H1 (cell line): ENCODE results near the gene TBL2. TPM values are rescaled to one million over a fixed set of nuclear protein-coding genes. Genes with fewer than 3 reads are reported as not detected.

ENCODE experiments used
- CTCF ChIA-PET: fragments of 300-600 bp; sonication (Branson Sonifier 250); formaldehyde crosslinking; loops from one replicate; lab custom pipeline; 2021; ENCODE audit not compliant: partially characterized antibody; lab: Charles Lee
- POLR2A ChIA-PET: fragments of 300-600 bp; sonication (Branson Sonifier 250); formaldehyde crosslinking; loops from one replicate; lab custom pipeline; 2021; ENCODE audit warnings: inconsistent platforms; ENCODE audit not compliant: partially characterized antibody; lab: Charles Lee
- DNase-seq, 2 experiments: peaks; one replicate each; pipeline versions ENCODE4 v3.0.0 to v3.0.0-alpha.2; 2010 to 2022; ENCODE audit warnings: low spot score in 2 of 2, low read depth in 1 of 2, mixed read lengths in 1 of 2
- FAIRE-seq: peaks from 2 replicates; lab custom pipeline; 2011; peaks lifted over from hg19 to GRCh38; lab: Jason Lieb, UNC
- H2AFZ ChIP-seq: 2 replicates; pipeline ENCODE4 v1.8.1; 2012; ENCODE audit warnings: low read length, inconsistent platforms
- H2AK5ac ChIP-seq: 2 replicates; pipeline ENCODE4 v1.6.1; 2013; ENCODE audit warnings: low read depth, low read length
- H2BK120ac ChIP-seq: replicated peaks from 2 replicates; pipeline ENCODE3; 2013; ENCODE audit warnings: low read depth, low read length, inconsistent platforms
- H2BK12ac ChIP-seq: 2 replicates; pipeline ENCODE4 v1.6.1; 2013; ENCODE audit warnings: low read depth, low read length
- H2BK15ac ChIP-seq: 2 replicates; pipeline ENCODE4 v1.6.1; 2013; ENCODE audit warnings: low read length
- H2BK20ac ChIP-seq: 2 replicates; pipeline ENCODE4 v1.6.1; 2013; ENCODE audit warnings: low read length
- H2BK5ac ChIP-seq: 2 replicates; pipeline ENCODE4 v1.6.1; 2013; ENCODE audit warnings: low read depth, low read length
- H3K14ac ChIP-seq: 2 replicates; pipeline ENCODE4 v1.6.1; 2013; ENCODE audit warnings: inconsistent platforms; ENCODE audit not compliant: insufficient read length
- H3K18ac ChIP-seq: 2 replicates; pipeline ENCODE4 v1.6.1; 2013; ENCODE audit warnings: low read length; ENCODE audit errors: extremely low read depth
- H3K23ac ChIP-seq: 2 replicates; pipeline ENCODE4 v1.6.1; 2013; ENCODE audit warnings: inconsistent platforms; ENCODE audit not compliant: insufficient read length
- H3K23me2 ChIP-seq: 2 replicates; pipeline ENCODE4 v1.6.1; 2013; ENCODE audit warnings: low read depth, low read length
- H3K27ac ChIP-seq: 2 replicates; pipeline ENCODE4 v1.6.1; 2011; ENCODE audit warnings: low read depth, low read length, inconsistent platforms
- H3K27me3 ChIP-seq, 4 experiments: replicated peaks in 1 of 4; 1 replicate in 1 of 4; 2 replicates in 3 of 4; pipeline versions ENCODE4 v1.6.1 to v1.8.1; 2011 to 2013; ENCODE audit warnings: low read length in 3 of 4, mild to moderate bottlenecking in 3 of 4, inconsistent platforms in 2 of 4, mixed read lengths in 2 of 4, moderate library complexity in 1 of 4; ENCODE audit not compliant: control insufficient read depth in 3 of 4, insufficient read depth in 3 of 4; ENCODE audit errors: extremely low read depth in 1 of 4
- H3K36me3 ChIP-seq, 4 experiments: 2 replicates each; pipeline versions ENCODE4 v1.6.1 to v1.8.1; 2011 to 2013; ENCODE audit warnings: mild to moderate bottlenecking in 4 of 4, low read length in 3 of 4, moderate library complexity in 2 of 4, control low read depth in 1 of 4, inconsistent platforms in 1 of 4; ENCODE audit not compliant: insufficient read depth in 4 of 4, control insufficient read depth in 2 of 4
- H3K4ac ChIP-seq: replicated peaks from 2 replicates; pipeline ENCODE3; 2013; ENCODE audit warnings: low read length, low read depth, mixed read lengths, inconsistent platforms; ENCODE audit not compliant: insufficient read length
- H3K4me1 ChIP-seq, 4 experiments: replicated peaks in 1 of 4; 1 replicate in 1 of 4; 2 replicates in 3 of 4; pipeline versions ENCODE4 v1.6.1 to v1.8.1; 2011 to 2013; ENCODE audit warnings: low read length in 3 of 4, inconsistent platforms in 2 of 4, mixed read lengths in 1 of 4; ENCODE audit not compliant: insufficient read depth in 4 of 4, control insufficient read depth in 3 of 4
- H3K4me2 ChIP-seq, 2 experiments: 2 replicates each; pipeline versions ENCODE4 v1.6.1 to v1.8.1; 2011 to 2013; ENCODE audit warnings: low read depth in 2 of 2, low read length in 2 of 2, control low read depth in 1 of 2, inconsistent platforms in 1 of 2, mild to moderate bottlenecking in 1 of 2; ENCODE audit not compliant: insufficient read depth in 1 of 2
- H3K4me3 ChIP-seq, 4 experiments: fragments of 200-600, 300-600 bp in 1 of 4; sonication (generic), shearing (Covaris generic), sonication (Bioruptor Twin) in 1 of 4; 2 replicates each; pipeline versions ENCODE4 v1.5.1 to v1.8.1; 2011 to 2016; ENCODE audit warnings: low read length in 4 of 4, low read depth in 3 of 4, control low read depth in 2 of 4, inconsistent platforms in 2 of 4, mild to moderate bottlenecking in 2 of 4, mixed read lengths in 1 of 4, moderate library complexity in 1 of 4; ENCODE audit not compliant: insufficient read depth in 2 of 4; ENCODE audit errors: extremely low read depth in 1 of 4
- H3K56ac ChIP-seq: replicated peaks from 2 replicates; pipeline ENCODE3; 2013; ENCODE audit warnings: low read depth, mild to moderate bottlenecking, mixed read lengths, low read length, inconsistent platforms; ENCODE audit not compliant: insufficient read length
- H3K79me1 ChIP-seq: 2 replicates; pipeline ENCODE4 v1.6.1; 2013; ENCODE audit warnings: low read depth, low read length, control low read depth
- H3K79me2 ChIP-seq, 2 experiments: 2 replicates each; pipeline versions ENCODE4 v1.6.1 to v1.8.1; 2012 to 2013; ENCODE audit warnings: low read length in 2 of 2, mild to moderate bottlenecking in 2 of 2, inconsistent platforms in 1 of 2; ENCODE audit not compliant: insufficient read depth in 2 of 2, control insufficient read depth in 1 of 2
- H3K9ac ChIP-seq, 4 experiments: replicated peaks in 1 of 4; 1 replicate in 1 of 4; 2 replicates in 3 of 4; pipeline versions ENCODE4 v1.6.1 to v1.8.1; 2011 to 2013; ENCODE audit warnings: low read depth in 3 of 4, low read length in 3 of 4, control low read depth in 2 of 4, mild to moderate bottlenecking in 2 of 4, moderate library complexity in 2 of 4, inconsistent platforms in 1 of 4; ENCODE audit errors: extremely low read depth in 1 of 4
- H3K9me3 ChIP-seq, 2 experiments: 2 replicates each; pipeline versions ENCODE4 v1.6.1 to v1.8.1; 2012 to 2013; ENCODE audit warnings: mild to moderate bottlenecking in 2 of 2, moderate library complexity in 2 of 2, control low read depth in 1 of 2, inconsistent platforms in 1 of 2, low read depth in 1 of 2, low read length in 1 of 2, mixed read lengths in 1 of 2; ENCODE audit not compliant: insufficient read depth in 2 of 2
- H4K20me1 ChIP-seq, 2 experiments: replicated peaks in 1 of 2; 2 replicates each; pipeline versions ENCODE3 to v1.8.1; 2011 to 2013; ENCODE audit warnings: inconsistent platforms in 2 of 2, low read length in 2 of 2, mild to moderate bottlenecking in 1 of 2; ENCODE audit not compliant: insufficient read depth in 2 of 2, control insufficient read depth in 1 of 2
- H4K5ac ChIP-seq: 2 replicates; pipeline ENCODE4 v1.6.1; 2013; ENCODE audit warnings: low read length, low read depth, mixed read lengths, inconsistent platforms; ENCODE audit not compliant: insufficient read length
- H4K8ac ChIP-seq: 2 replicates; pipeline ENCODE4 v1.8.0; 2013; ENCODE audit warnings: mild to moderate bottlenecking, moderate library complexity, low read length, inconsistent platforms; ENCODE audit not compliant: insufficient read depth; ENCODE audit errors: extremely low read depth
- H4K91ac ChIP-seq: replicated peaks from 2 replicates; pipeline ENCODE3; 2013; ENCODE audit warnings: low read length, mixed read lengths, inconsistent platforms; ENCODE audit not compliant: insufficient read length
- SRF ChIP-seq: IDR thresholded peaks from 2 replicates; pipeline ENCODE4 v1.6.1; 2011; ENCODE audit warnings: mild to moderate bottlenecking, low read depth, low read length, moderate library complexity
- WGBS, 2 experiments: shearing (Covaris generic) in 1 of 2; methylation state at CpG; one replicate each; pipeline versions ENCODE4 v1.1.6 to v1.1.7; 2013 to 2015; ENCODE audit warnings: low lambda C conversion rate in 2 of 2, mixed read lengths in 2 of 2, inconsistent platforms in 1 of 2, low coverage in 1 of 2, missing lambda C conversion rate in 1 of 2; ENCODE audit not compliant: insufficient replicate concordance in 2 of 2, insufficient coverage in 1 of 2, insufficient read length in 1 of 2; ENCODE audit errors: extremely low coverage in 1 of 2, missing lambda C conversion rate in 1 of 2; 5-methylcytosine and 5-hydroxymethylcytosine counted together
- polyA plus RNA-seq, 7 experiments: library from polyadenylated mRNA; depleted of rRNA in 3 of 7; stranded (reverse) in 5 of 7; unstranded in 2 of 7; fragments of >200 nt in 5 of 7; fragments of 200-250 nt in 2 of 7; gene quantifications; 1 replicate in 5 of 7; 2 replicates in 1 of 7; 4 replicates in 1 of 7; pipeline versions ENCODE4 v1.2.1 to v1.2.3, GENCODE V29; 2011 to 2013; ENCODE audit warnings: missing spikeins in 2 of 7, mixed read lengths in 2 of 7
- total RNA-seq: library from RNA; stranded (reverse); fragmentation: NEBNext Ultra II Directional; extraction: Animal tissue kit (Norgen Biotek cat#: 25700); gene quantifications from 2 replicates; pipeline ENCODE4 v1.2.1, GENCODE V29; 2021
- TF ChIP-seq, protein P1 (sequence below), 3 experiments: IDR thresholded peaks; 1 replicate in 2 of 3; 2 replicates in 1 of 3; pipeline versions ENCODE4 v1.5.1 to v1.6.1; 2011; ENCODE audit warnings: low read length in 3 of 3, mild to moderate bottlenecking in 3 of 3, inconsistent platforms in 2 of 3, low read depth in 1 of 3, moderate library complexity in 1 of 3; ENCODE audit not compliant: insufficient read depth in 1 of 3; ENCODE audit errors: control extremely low read depth in 1 of 3

The TBL2 gene
- total and polyA plus RNA-seq, 2 of the 8 experiments (the other 6 are each of a cell fraction or from before 2014, with no cell fraction given), result 25.8 to 29.7 TPM

DNA sequence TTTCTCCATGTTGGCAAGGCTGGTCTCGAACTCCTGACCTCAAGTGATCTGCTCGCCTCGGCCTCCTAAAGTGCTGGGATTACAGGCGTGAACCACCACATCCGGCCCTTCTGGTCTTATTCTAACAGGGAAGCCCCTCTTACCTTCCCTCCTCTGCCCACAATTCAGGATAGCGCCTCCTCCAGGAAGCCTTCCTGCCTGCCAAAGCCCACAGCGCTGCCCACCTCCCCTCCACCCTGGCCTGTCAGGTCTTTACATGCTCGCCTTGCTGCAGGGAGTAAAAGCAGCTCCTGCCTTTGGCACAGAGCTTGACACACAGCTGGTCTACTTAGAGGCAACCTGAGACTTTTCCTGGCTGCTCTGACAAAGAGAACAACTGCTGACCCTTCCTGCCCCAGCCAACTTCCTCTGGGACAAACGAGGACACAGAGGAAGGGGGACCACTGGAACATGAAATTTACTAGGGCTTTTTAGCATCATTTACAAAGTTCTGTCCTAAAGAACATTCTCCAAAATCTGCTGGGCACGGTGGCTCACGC is 32.7 kb upstream of the TBL2 start:
- no peak overlapping the region for H2BK12ac ChIP-seq
- no peak overlapping the region for H4K5ac ChIP-seq
- H2BK15ac ChIP-seq, result no peak overlapping the region
- ChIA-PET POLR2A (interaction anchor here (1.5 kb wide), 1 partner anchor 100 kb away, joined by 3 read pairs; no protein-coding TSS in a partner anchor), CTCF (interaction anchor here (0.9 to 17.4 kb wide), 12 partner anchors 10 to 286 kb away, joined by 3 to 136 read pairs (median 7); partner anchors contain the start of gene VPS37D)
- H3K23ac ChIP-seq, result no peak overlapping the region
- H3K9ac ChIP-seq, result no peak overlapping the region
- no peak overlapping the region for H2BK5ac ChIP-seq
- peaks cover 0 to 5% (median 3%) of the 10 kb centered on the region in 4 experiments; a peak in 5 of 7 replicates for H3K4me1 ChIP-seq
- H3K23me2 ChIP-seq, result no peaks in the 10 kb centered on the region; the same call in 1 of the 2 replicates
- H2BK120ac ChIP-seq, result no peak overlapping the region
- no peak overlapping the region for H4K91ac ChIP-seq
- no peaks in the 10 kb centered on the region for H3K36me3 ChIP-seq
- H3K9me3 ChIP-seq, result no peaks in the 10 kb centered on the region
- H3K4ac ChIP-seq, result no peak overlapping the region
- no peak overlapping the region for H2AK5ac ChIP-seq
- no peaks in the 10 kb centered on the region for H3K79me2 ChIP-seq
- no peaks in the 10 kb centered on the region for H3K79me1 ChIP-seq
- no peak overlapping the region for H3K14ac ChIP-seq
- H3K27me3 ChIP-seq, result no peaks in the 10 kb centered on the region; a peak in 1 of 7 replicates
- WGBS, 2 experiments, result 85% methylated on average over 11 of the region's 11 CpGs; no CpG with 5 or more reads in 1 of the 2 experiments
- no peak for TF ChIP-seq SRF
- TF ChIP-seq, protein P1, sequence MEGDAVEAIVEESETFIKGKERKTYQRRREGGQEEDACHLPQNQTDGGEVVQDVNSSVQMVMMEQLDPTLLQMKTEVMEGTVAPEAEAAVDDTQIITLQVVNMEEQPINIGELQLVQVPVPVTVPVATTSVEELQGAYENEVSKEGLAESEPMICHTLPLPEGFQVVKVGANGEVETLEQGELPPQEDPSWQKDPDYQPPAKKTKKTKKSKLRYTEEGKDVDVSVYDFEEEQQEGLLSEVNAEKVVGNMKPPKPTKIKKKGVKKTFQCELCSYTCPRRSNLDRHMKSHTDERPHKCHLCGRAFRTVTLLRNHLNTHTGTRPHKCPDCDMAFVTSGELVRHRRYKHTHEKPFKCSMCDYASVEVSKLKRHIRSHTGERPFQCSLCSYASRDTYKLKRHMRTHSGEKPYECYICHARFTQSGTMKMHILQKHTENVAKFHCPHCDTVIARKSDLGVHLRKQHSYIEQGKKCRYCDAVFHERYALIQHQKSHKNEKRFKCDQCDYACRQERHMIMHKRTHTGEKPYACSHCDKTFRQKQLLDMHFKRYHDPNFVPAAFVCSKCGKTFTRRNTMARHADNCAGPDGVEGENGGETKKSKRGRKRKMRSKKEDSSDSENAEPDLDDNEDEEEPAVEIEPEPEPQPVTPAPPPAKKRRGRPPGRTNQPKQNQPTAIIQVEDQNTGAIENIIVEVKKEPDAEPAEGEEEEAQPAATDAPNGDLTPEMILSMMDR (IDR thresholded peaks at IDR 0.05; ENCODE audit: control extremely low read depth in 1 of 3, insufficient read depth in 1 of 3, low read depth in 1 of 3, low read length in 3 of 3), result peak; percentile 7 to 41 (median 29); a peak in 2 of 4 replicates
- H4K20me1 ChIP-seq, result peaks cover 0 to 7% of the 10 kb centered on the region in 2 experiments
- no peak overlapping the region for H4K8ac ChIP-seq
- H3K27ac ChIP-seq, result no peak overlapping the region
- no peak overlapping the region for H2AFZ ChIP-seq
- H2BK20ac ChIP-seq, result no peak overlapping the region
- no peak overlapping the region for H3K4me2 ChIP-seq
- no peak for FAIRE-seq
- H3K4me3 ChIP-seq, result no peak overlapping the region
- H3K18ac ChIP-seq, result no peak overlapping the region
- DNase-seq, result no peak
- no peak overlapping the region for H3K56ac ChIP-seq
